Measurements from ENCODE around the gene PRELP. TPM values are rescaled to one million over a fixed set of nuclear protein-coding genes. Genes with fewer than 3 reads are reported as not detected.

Gene PRELP
- total RNA-seq, 2 donors from 2014 or later, result 232 to 244 TPM

- no peak for TF ChIP-seq CTCF (IDR thresholded peaks at IDR 0.05)
- ATAC-seq (ENCODE audit: insufficient number of reproducible peaks, low FRiP score, low read depth) (no peak), DNase-seq (ENCODE audit: low spot score) (no peak)
- no peaks in the 10 kb centered on the region for H3K36me3 ChIP-seq
- peak overlapping the region; percentile 7 for H3K4me3 ChIP-seq
- peaks cover 14 to 35% of the 10 kb centered on the region in 2 donors for H3K4me1 ChIP-seq (ENCODE audit: control insufficient read depth in 1 of 2, low read depth in 2 of 2)
- no peak overlapping the region for H3K27ac ChIP-seq
- H3K9me3 ChIP-seq, result no peaks in the 10 kb centered on the region
- H3K27me3 ChIP-seq (replicated peaks; ENCODE audit: insufficient read depth), result no peaks in the 10 kb centered on the region
These were observed 36.9 kb downstream of the PRELP start for GRCh38 chr1:203512517-203512847.

GRCh38 chr1:203512848-203513584, 37.4 kb downstream of the PRELP start:
- ATAC-seq (ENCODE audit: insufficient number of reproducible peaks, low FRiP score, low read depth), result peak; percentile 77
- Histone ChIP-seq H3K4me3 (peak overlapping the region; percentile 7), H3K4me1 (ENCODE audit: control insufficient read depth in 1 of 2, low read depth in 2 of 2) (peaks cover 14 to 30% of the 10 kb centered on the region in 2 donors), H3K9me3 (no peaks in the 10 kb centered on the region), H3K27me3 (replicated peaks; ENCODE audit: insufficient read depth) (no peaks in the 10 kb centered on the region), H3K36me3 (no peaks in the 10 kb centered on the region), H3K27ac (peak overlapping the region in 1 of 2 donors; percentile 46)
- TF ChIP-seq CTCF (IDR thresholded peaks at IDR 0.05), result no peak
- peak; percentile 41 for DNase-seq (ENCODE audit: low spot score)

- Histone ChIP-seq H3K9me3 (no peaks in the 10 kb centered on the region), H3K36me3 (no peaks in the 10 kb centered on the region), H3K4me3 (no peak overlapping the region), H3K27me3 (replicated peaks; ENCODE audit: insufficient read depth) (no peaks in the 10 kb centered on the region), H3K4me1 (ENCODE audit: control insufficient read depth in 1 of 2, low read depth in 2 of 2) (peaks cover 14 to 26% of the 10 kb centered on the region in 2 donors), H3K27ac (no peak overlapping the region)
- ATAC-seq (ENCODE audit: insufficient number of reproducible peaks, low FRiP score, low read depth) (no peak), DNase-seq (ENCODE audit: low spot score) (no peak)
- TF ChIP-seq CTCF (IDR thresholded peaks at IDR 0.05), result no peak
These were observed 38.0 kb downstream of the PRELP start for GRCh38 chr1:203513585-203514031.

- peaks cover 21 to 33% of the 10 kb centered on the region in 2 donors for H3K4me1 ChIP-seq (ENCODE audit: control insufficient read depth in 1 of 2, low read depth in 2 of 2)
- no peak for DNase-seq (ENCODE audit: low spot score)
- no peak for ATAC-seq (ENCODE audit: insufficient number of reproducible peaks, low FRiP score, low read depth)
These were observed 40.6 kb downstream of the PRELP start for GRCh38 chr1:203516184-203516583.

GRCh38 chr1:203516906-203517305, 41.3 kb downstream of the PRELP start:
- DNase-seq (ENCODE audit: low spot score), result no peak
- Histone ChIP-seq H3K9me3 (no peaks in the 10 kb centered on the region), H3K27ac (no peak overlapping the region), H3K27me3 (replicated peaks; ENCODE audit: insufficient read depth) (no peaks in the 10 kb centered on the region), H3K36me3 (no peaks in the 10 kb centered on the region), H3K4me3 (no peak overlapping the region), H3K4me1 (ENCODE audit: control insufficient read depth in 1 of 2, low read depth in 2 of 2) (peaks cover 22 to 40% of the 10 kb centered on the region in 2 donors)
- TF ChIP-seq CTCF (IDR thresholded peaks at IDR 0.05), result no peak
- ATAC-seq (ENCODE audit: insufficient number of reproducible peaks, low FRiP score, low read depth), result no peak

More at GRCh38 chr1:203516184-203516583, 40.6 kb downstream of the PRELP start:
- H3K36me3 ChIP-seq, result no peaks in the 10 kb centered on the region
- no peaks in the 10 kb centered on the region for H3K27me3 ChIP-seq (replicated peaks; ENCODE audit: insufficient read depth)
- no peak overlapping the region for H3K27ac ChIP-seq
- H3K4me3 ChIP-seq, result no peak overlapping the region
- no peaks in the 10 kb centered on the region for H3K9me3 ChIP-seq
- no peak for TF ChIP-seq CTCF (IDR thresholded peaks at IDR 0.05)

All from thoracic aorta (tissue), 2 donors.